Anterior cingulate cortex (tissue), 58 donors: ENCODE results near the gene MAP4K4.

Experiments
- DNase-seq, 58 donors: peaks; one replicate each; lab custom pipeline; 2025; lab: John Stamatoyannopoulos, UW

MAP4K4 gene

GRCh38 chr2:101697124-101698013 is at the start of gene MAP4K4:
Gene MAP4K4, plus strand, starts transcription at chr2:101697707. Its CDS starts 374 bp downstream, at chr2:101698081.
- peak; percentile 7 to 91 (median 79) for DNase-seq

- no peak for DNase-seq
These were observed 44.0 kb upstream of the MAP4K4 start for GRCh38 chr2:101653469-101653868.

GRCh38 chr2:101655702-101656422 is 41.6 kb upstream of the MAP4K4 start:
- no peak for DNase-seq

GRCh38 chr2:101657787-101658186 is 39.7 kb upstream of the MAP4K4 start:
- no peak for DNase-seq

- no peak for DNase-seq
These were observed 39.1 kb upstream of the MAP4K4 start for GRCh38 chr2:101658387-101658786.

GRCh38 chr2:101665312-101665711 is 32.2 kb upstream of the MAP4K4 start:
- no peak for DNase-seq

- DNase-seq = no peak
These were observed 29.7 kb upstream of the MAP4K4 start for GRCh38 chr2:101667823-101668222.

GRCh38 chr2:101672047-101672446 is 25.5 kb upstream of the MAP4K4 start:
- DNase-seq = no peak

GRCh38 chr2:101673920-101674319 is 23.6 kb upstream of the MAP4K4 start:
- DNase-seq = no peak

GRCh38 chr2:101675512-101675911 is 22.0 kb upstream of the MAP4K4 start:
- DNase-seq = no peak

- DNase-seq = no peak
These were observed 20.8 kb upstream of the MAP4K4 start for GRCh38 chr2:101676674-101677073.

GRCh38 chr2:101677658-101678057 is 19.8 kb upstream of the MAP4K4 start:
- DNase-seq = no peak

- no peak for DNase-seq
These were observed 19.1 kb upstream of the MAP4K4 start for GRCh38 chr2:101678379-101678778.

GRCh38 chr2:101679037-101679726 is 18.3 kb upstream of the MAP4K4 start:
- peak in 1 of 58 donors; percentile 4 for DNase-seq

GRCh38 chr2:101679801-101680487 is 17.6 kb upstream of the MAP4K4 start:
- no peak for DNase-seq

- no peak for DNase-seq
These were observed 15.2 kb upstream of the MAP4K4 start for GRCh38 chr2:101682311-101682710.

GRCh38 chr2:101684313-101684712 is 13.2 kb upstream of the MAP4K4 start:
- no peak for DNase-seq

GRCh38 chr2:101688261-101688660 is 9.2 kb upstream of the MAP4K4 start:
- DNase-seq = no peak

GRCh38 chr2:101689114-101689825 is 8.2 kb upstream of the MAP4K4 start:
- no peak for DNase-seq
